Adrenal gland (tissue), 5 donors: ENCODE results near the gene CACNA1D.

Experiments
- CTCF ChIP-seq, 6 experiments: fragments of 450-650 bp in 4 of 6; fragments of 200-600 bp in 2 of 6; sonication (generic) in 1 of 6; IDR thresholded peaks; 1 replicate in 5 of 6; 2 replicates in 1 of 6; pipeline versions ENCODE4 v1.5.1 to v1.8.0; 2016 to 2021; ENCODE audit warnings: antibody characterized with exemption in 6 of 6, mild to moderate bottlenecking in 2 of 6, moderate library complexity in 1 of 6
- POLR2A ChIP-seq, 2 donors: fragments of 450-650 bp; IDR thresholded peaks; one replicate each; pipeline ENCODE4 v1.6.1; 2017; ENCODE audit warnings: antibody characterized with exemption in 2 of 2, mild to moderate bottlenecking in 2 of 2, moderate library complexity in 1 of 2
- donor health status: DM: no; HTN: no; CAD: no.

- TF ChIP-seq CTCF (IDR thresholded peaks at IDR 0.05) = no peak
- TF ChIP-seq POLR2A (IDR thresholded peaks at IDR 0.05) = no peak
These were observed 236.2 kb downstream of the CACNA1D start for GRCh38 chr3:53730576-53730975.
